Keratinocyte (primary cell): Measurements from ENCODE around the gene OTOA. TPM values are rescaled to one million over a fixed set of nuclear protein-coding genes. Genes with fewer than 3 reads are reported as not detected.

Experiments
- DNase-seq: peaks from one replicate; pipeline ENCODE4 v3.0.0-alpha.2; 2011; ENCODE audit warnings: low read depth, missing footprints, low spot score
- FAIRE-seq: peaks from 2 replicates; lab custom pipeline; 2011; peaks lifted over from hg19 to GRCh38; lab: Jason Lieb, UNC
- H2AFZ ChIP-seq: 2 replicates; pipeline ENCODE4 v1.6.0; 2012; ENCODE audit warnings: low read length, control low read depth, inconsistent platforms; ENCODE audit not compliant: control insufficient read depth
- H3K27ac ChIP-seq: 2 replicates; pipeline ENCODE4 v1.5.1; 2011; ENCODE audit warnings: low read length; ENCODE audit not compliant: control insufficient read depth, insufficient read depth
- H3K27me3 ChIP-seq: 3 replicates; pipeline ENCODE4 v1.6.0; 2011; ENCODE audit warnings: low read length; ENCODE audit not compliant: control insufficient read depth, insufficient read depth; ENCODE audit errors: extremely low read depth
- H3K36me3 ChIP-seq, 2 experiments: 2 replicates in 1 of 2; 3 replicates in 1 of 2; pipeline ENCODE4 v1.5.1; 2011; ENCODE audit warnings: low read length in 2 of 2, mild to moderate bottlenecking in 1 of 2; ENCODE audit not compliant: control insufficient read depth in 2 of 2, insufficient read depth in 2 of 2; ENCODE audit errors: extremely low read depth in 1 of 2
- H3K4me1 ChIP-seq: 3 replicates; pipeline ENCODE4 v1.5.1; 2011; ENCODE audit warnings: low read length; ENCODE audit not compliant: control insufficient read depth, insufficient read depth; ENCODE audit errors: extremely low read depth
- H3K4me2 ChIP-seq: 3 replicates; pipeline ENCODE4 v1.6.0; 2011; ENCODE audit warnings: low read depth, low read length; ENCODE audit not compliant: control insufficient read depth, insufficient read depth; ENCODE audit errors: extremely low read depth
- H3K4me3 ChIP-seq, 3 experiments: fragments of 200-600 bp in 1 of 3; sonication (generic) in 1 of 3; 2 replicates in 2 of 3; 3 replicates in 1 of 3; pipeline ENCODE4 v1.5.1; 2011 to 2016; ENCODE audit warnings: low read length in 3 of 3, mild to moderate bottlenecking in 3 of 3, control low read depth in 2 of 3, inconsistent platforms in 1 of 3, low read depth in 1 of 3, mixed read lengths in 1 of 3, mixed run types in 1 of 3, moderate library complexity in 1 of 3; ENCODE audit not compliant: control insufficient read depth in 2 of 3, insufficient read depth in 2 of 3; ENCODE audit errors: extremely low read depth in 1 of 3
- H3K79me2 ChIP-seq: 2 replicates; pipeline ENCODE4 v1.6.0; 2012; ENCODE audit warnings: low read length; ENCODE audit not compliant: control insufficient read depth, insufficient read depth
- H3K9ac ChIP-seq: 3 replicates; pipeline ENCODE4 v1.6.0; 2011; ENCODE audit warnings: low read length; ENCODE audit not compliant: control insufficient read depth, insufficient read depth; ENCODE audit errors: extremely low read depth
- H3K9me1 ChIP-seq: 3 replicates; pipeline ENCODE4 v1.6.0; 2011; ENCODE audit warnings: low read length; ENCODE audit not compliant: control insufficient read depth, insufficient read depth; ENCODE audit errors: extremely low read depth
- H3K9me3 ChIP-seq: 2 replicates; pipeline ENCODE4 v1.5.1; 2012; ENCODE audit warnings: low read depth, low read length; ENCODE audit not compliant: control insufficient read depth
- H4K20me1 ChIP-seq: 3 replicates; pipeline ENCODE4 v1.6.0; 2011; ENCODE audit warnings: low read length; ENCODE audit not compliant: control insufficient read depth, insufficient read depth; ENCODE audit errors: extremely low read depth
- CTCF ChIP-seq, 3 experiments: IDR thresholded peaks in 1 of 3; conservative IDR thresholded peaks in 1 of 3; optimal IDR thresholded peaks in 1 of 3; 2 replicates in 2 of 3; 3 replicates in 1 of 3; pipeline versions ENCODE3 to v1.5.1; 2011; ENCODE audit warnings: low read length in 3 of 3, mild to moderate bottlenecking in 3 of 3, moderate library complexity in 2 of 3, control low read depth in 1 of 3, inconsistent platforms in 1 of 3; ENCODE audit not compliant: insufficient read depth in 2 of 3; ENCODE audit errors: extremely low read depth in 1 of 3
- EZH2 ChIP-seq: IDR thresholded peaks from one replicate; pipeline ENCODE4 v1.6.1; 2012; ENCODE audit warnings: inconsistent platforms, mild to moderate bottlenecking, low read length, moderate library complexity
- dilution Hi-C: fragments of 300-500 bp; cut with MboI; formaldehyde crosslinking; loops from one replicate; pipeline ENCODE4 v1.7.0; 2020; ENCODE audit warnings: low sequenced_read_pairs; ENCODE audit not compliant: extremely low pct_ligation_motif_present
- polyA plus RNA-seq, 5 experiments: library from polyadenylated mRNA; depleted of rRNA in 3 of 5; stranded (reverse) in 3 of 5; stranded (forward) in 1 of 5; unstranded in 1 of 5; fragments of >200 nt; gene quantifications; 1 replicate in 1 of 5; 2 replicates in 3 of 5; 3 replicates in 1 of 5; pipeline versions ENCODE4 v1.2.1 to v1.2.3, GENCODE V29; 2011 to 2012; ENCODE audit warnings: missing spikeins in 2 of 5, low read depth in 1 of 5, low replicate concordance in 1 of 5

Gene OTOA
- polyA plus RNA-seq, 1 donor (not counting 4 experiments of a cell fraction or from before 2014, with no cell fraction given): not detected

DNA sequence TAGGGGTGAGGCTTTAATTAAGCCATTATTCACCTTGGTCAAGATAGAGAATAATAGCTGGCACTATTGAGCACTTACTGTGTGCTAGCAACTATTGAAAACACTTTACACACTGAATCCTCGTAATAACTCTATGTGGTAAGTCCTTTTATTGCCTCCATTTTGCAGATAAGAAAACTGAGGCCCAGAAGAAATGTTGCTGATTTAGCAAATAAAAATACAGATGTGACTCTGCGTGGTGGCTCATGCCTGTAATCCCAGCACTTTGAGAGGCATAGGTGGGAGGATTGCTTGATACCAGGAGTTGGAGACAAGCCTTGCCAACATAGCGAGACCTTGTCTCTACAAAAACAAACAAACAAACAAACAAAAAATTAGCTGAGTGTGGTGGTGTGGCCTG is 19.4 kb downstream of the OTOA start:
- Histone ChIP-seq H3K9me1 (no peaks in the 10 kb centered on the region), H3K4me1 (no peaks in the 10 kb centered on the region), H3K9ac (no peak overlapping the region), H4K20me1 (no peaks in the 10 kb centered on the region), H3K4me2 (no peak overlapping the region), H3K27me3 (no peaks in the 10 kb centered on the region), H3K4me3 (no peak overlapping the region), H3K36me3 (no peaks in the 10 kb centered on the region), H3K9me3 (no peaks in the 10 kb centered on the region), H3K79me2 (no peaks in the 10 kb centered on the region), H2AFZ (no peak overlapping the region), H3K27ac (no peak overlapping the region)
- TF ChIP-seq EZH2 (no peak), CTCF (optimal IDR thresholded peaks at IDR 0.05 in 1 of 3, IDR thresholded peaks at IDR 0.05 in 1 of 3, conservative IDR thresholded peaks at IDR 0.05 in 1 of 3; ENCODE audit: extremely low read depth in 1 of 3, insufficient read depth in 2 of 3, low read length in 3 of 3) (no peak)
- dilution Hi-C loops: no loop called here
- no peak for FAIRE-seq
- DNase-seq: no peak

- FAIRE-seq (no peak), DNase-seq (no peak)
- TF ChIP-seq CTCF (optimal IDR thresholded peaks at IDR 0.05 in 1 of 3, IDR thresholded peaks at IDR 0.05 in 1 of 3, conservative IDR thresholded peaks at IDR 0.05 in 1 of 3; ENCODE audit: extremely low read depth in 1 of 3, insufficient read depth in 2 of 3, low read length in 3 of 3) (peak; percentile 61 to 69 (median 65)), EZH2 (no peak)
These were observed 20.4 kb downstream of the OTOA start for GRCh38 chr16:21684199-21684598.

More at GRCh38 chr16:21684199-21684598, 20.4 kb downstream of the OTOA start:
- Histone ChIP-seq H3K4me1 (no peaks in the 10 kb centered on the region), H3K4me3 (no peak overlapping the region), H3K36me3 (no peaks in the 10 kb centered on the region), H4K20me1 (no peaks in the 10 kb centered on the region), H2AFZ (no peak overlapping the region), H3K27me3 (no peaks in the 10 kb centered on the region), H3K27ac (no peak overlapping the region), H3K4me2 (no peak overlapping the region), H3K9me3 (no peaks in the 10 kb centered on the region), H3K79me2 (no peaks in the 10 kb centered on the region), H3K9me1 (no peaks in the 10 kb centered on the region), H3K9ac (no peak overlapping the region)
- dilution Hi-C loops: no loop called here
